Smooth muscle cell of trachea (primary cell): ENCODE data around the gene OR12D2. TPM values are rescaled to one million over a fixed set of nuclear protein-coding genes. Genes with fewer than 3 reads are reported as not detected.

ENCODE experiments used
- total RNA-seq: library from RNA; depleted of rRNA; stranded (reverse); fragments of >200 nt; gene quantifications from 2 replicates; pipeline ENCODE4 v1.2.1, GENCODE V29; 2014

Gene OR12D2
- total RNA-seq: not detected in 2 replicates

GRCh38 chr6:29395331-29395730 is at the start of gene OR12D2:
Gene OR12D2, plus strand, starts transcription at chr6:29395631. Its CDS starts 1,069 bp downstream, at chr6:29396700.

GRCh38 chr6:29368765-29369164 is 26.7 kb upstream of the OR12D2 start, which contains the start of gene OR5V1:
Gene OR5V1, minus strand, starts transcription at chr6:29368865. Its CDS starts 12,670 bp downstream, at chr6:29356195.

GRCh38 chr6:29375191-29375590 is 20.2 kb upstream of the OR12D2 start, which contains the start of gene OR12D3:
Gene OR12D3, minus strand, starts transcription at chr6:29375291. Its CDS starts 4 bp downstream, at chr6:29375287.

GRCh38 chr6:29414588-29414987 is 19.2 kb downstream of the OR12D2 start, which contains the start of gene OR12D1:
Gene OR12D1, plus strand, starts transcription at chr6:29414928.

GRCh38 chr6:29439006-29439405 is 43.6 kb downstream of the OR12D2 start, which contains the start of gene OR10C1:
Gene OR10C1, plus strand, starts transcription at chr6:29439306. Its CDS starts 710 bp downstream, at chr6:29440016.

Other genes starting within 250 kb of the OR12D2 start
- gene OR2J2, start 224.7 kb upstream of the OR12D2 start, total RNA-seq: not detected in 2 replicates
- gene OR14J1, start 93.9 kb upstream of the OR12D2 start, total RNA-seq: not detected in 2 replicates
- gene OR5V1, start 26.8 kb upstream of the OR12D2 start, total RNA-seq: not detected in 2 replicates
- gene OR12D3, start 20.3 kb upstream of the OR12D2 start, total RNA-seq: not detected in 2 replicates
- not detected in 2 replicates for gene OR12D1, start 19.3 kb downstream of the OR12D2 start, total RNA-seq
- not detected in 2 replicates for gene OR10C1, start 43.7 kb downstream of the OR12D2 start, total RNA-seq
- gene OR11A1, start 61.4 kb downstream of the OR12D2 start, total RNA-seq: not detected in 2 replicates
- not detected in 2 replicates for gene OR2H1, start 61.5 kb downstream of the OR12D2 start, total RNA-seq
- not detected in 2 replicates for gene MAS1L, start 92.3 kb downstream of the OR12D2 start, total RNA-seq
- gene UBD, start 164.1 kb downstream of the OR12D2 start, total RNA-seq: 0.66 TPM in 1 of 2 replicates, not detected in the other
- gene OR2H2, start 189.5 kb downstream of the OR12D2 start, total RNA-seq: not detected in 2 replicates
- gene GABBR1, start 237.6 kb downstream of the OR12D2 start, total RNA-seq: 15.5 and 16.3 TPM in 2 replicates